Renal cortical epithelial cell (primary cell): ENCODE data around the gene SOX11. TPM values are rescaled to one million over a fixed set of nuclear protein-coding genes. Genes with fewer than 3 reads are reported as not detected.
A peak's percentile ranks its signal among the peaks of the same experiment; 100 is the strongest.

Experiments used
- DNase-seq: peaks from one replicate; pipeline ENCODE4 v3.0.0-alpha.2; 2011; ENCODE audit warnings: low read depth
- total RNA-seq: library from RNA; depleted of rRNA; stranded (reverse); fragments of >200 nt; gene quantifications from 2 replicates; pipeline ENCODE4 v1.2.3, GENCODE V29; 2014

SOX11 gene
- total RNA-seq, 1 donor from 2014 or later: 0.05 TPM

DNA sequence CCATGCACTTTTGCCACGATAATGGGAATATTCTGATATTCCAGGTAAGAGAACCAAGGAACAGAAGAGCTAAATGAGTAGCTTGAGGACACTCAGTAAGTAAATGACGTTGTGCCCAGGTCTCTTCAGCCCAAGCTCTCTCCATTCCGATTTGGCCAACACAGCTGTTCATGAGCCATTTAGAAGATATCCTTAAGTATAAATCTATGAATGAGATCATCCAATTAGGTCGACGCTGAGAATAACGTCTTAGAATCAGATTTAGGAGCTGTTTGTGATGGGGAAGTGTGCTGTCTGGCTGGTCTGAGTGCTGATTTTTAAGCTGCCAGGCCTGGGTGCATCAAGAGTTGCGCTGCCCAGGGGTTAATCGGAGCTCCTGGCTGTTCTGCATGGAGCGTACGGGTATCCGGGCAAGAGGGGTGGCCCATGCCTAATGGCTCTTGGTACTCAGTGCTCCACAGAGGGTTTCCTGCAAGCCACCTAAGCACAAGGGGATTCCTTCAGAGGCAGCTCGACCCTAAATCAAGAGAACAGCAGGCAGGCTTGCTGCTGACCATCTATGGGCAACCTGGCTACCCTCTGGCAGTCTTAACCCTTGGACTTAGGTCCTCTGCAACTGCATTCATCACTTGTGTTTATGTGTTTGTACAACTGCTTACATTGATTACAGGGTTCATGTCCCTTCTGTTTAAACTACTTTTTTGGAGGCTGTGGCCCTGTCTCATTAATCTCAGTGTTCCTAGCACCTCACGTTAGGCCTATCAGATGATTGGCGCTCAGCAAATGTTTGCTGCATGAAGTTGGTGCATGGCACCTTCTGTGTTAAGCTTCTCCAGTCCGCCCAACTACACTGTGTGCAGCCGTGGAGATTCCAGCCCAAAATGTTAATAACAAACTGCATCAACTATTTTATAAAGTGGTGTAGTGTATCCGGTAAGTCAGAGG is 31.9 kb downstream of the SOX11 start:
- no peak for DNase-seq

DNA sequence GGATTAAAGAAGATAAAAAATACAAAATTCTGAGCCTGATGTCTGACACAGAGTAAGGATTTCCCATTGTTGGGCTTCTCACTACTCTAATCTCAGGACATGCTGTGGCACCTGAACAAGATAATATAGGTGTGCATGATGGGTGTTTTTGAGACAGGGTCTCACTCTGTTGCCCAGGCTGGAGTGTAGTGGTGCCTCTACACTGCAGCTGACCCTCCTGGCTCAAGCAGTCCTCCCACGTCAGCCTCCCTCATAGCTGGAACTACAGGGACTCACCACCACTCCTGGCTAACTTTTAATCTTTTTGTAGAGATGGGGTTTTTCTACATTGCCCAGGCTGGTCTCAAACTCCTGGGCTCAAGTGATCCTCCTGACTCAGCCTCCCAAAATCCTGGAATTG is 32.9 kb downstream of the SOX11 start:
- no peak for DNase-seq

DNA sequence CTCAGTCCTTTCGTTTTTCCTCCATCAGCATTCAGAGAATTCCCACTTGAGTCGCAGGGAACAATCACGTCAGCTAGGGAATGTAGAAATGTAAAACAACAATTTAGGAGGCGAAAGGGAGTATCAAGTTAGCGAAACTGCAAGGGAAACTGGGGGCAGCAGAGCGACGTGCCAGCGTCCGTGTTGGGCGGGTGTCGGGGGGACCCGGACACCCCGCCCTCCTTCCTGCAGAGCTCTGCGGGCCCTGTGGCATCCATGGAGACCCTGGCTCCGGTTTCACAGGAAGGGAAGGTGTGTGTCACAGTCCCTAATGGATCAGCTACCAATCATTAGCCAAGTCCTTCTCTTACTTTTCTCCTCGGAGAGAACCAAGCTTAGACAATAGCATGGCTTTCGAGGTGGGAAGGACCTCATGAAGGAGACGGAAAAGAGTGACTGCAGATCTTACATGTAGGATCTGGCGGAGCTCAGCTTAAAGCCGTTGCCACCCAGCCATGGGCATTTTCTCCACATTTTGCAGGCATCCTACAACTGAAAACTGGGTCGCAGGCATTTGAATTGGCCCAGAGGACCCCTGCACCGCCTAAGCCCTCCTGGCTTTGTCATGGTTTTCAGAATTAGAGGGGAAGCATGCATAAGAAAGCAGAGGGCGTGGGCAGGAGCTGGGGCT is 33.7 kb downstream of the SOX11 start:
- peak; percentile 0 for DNase-seq

DNA sequence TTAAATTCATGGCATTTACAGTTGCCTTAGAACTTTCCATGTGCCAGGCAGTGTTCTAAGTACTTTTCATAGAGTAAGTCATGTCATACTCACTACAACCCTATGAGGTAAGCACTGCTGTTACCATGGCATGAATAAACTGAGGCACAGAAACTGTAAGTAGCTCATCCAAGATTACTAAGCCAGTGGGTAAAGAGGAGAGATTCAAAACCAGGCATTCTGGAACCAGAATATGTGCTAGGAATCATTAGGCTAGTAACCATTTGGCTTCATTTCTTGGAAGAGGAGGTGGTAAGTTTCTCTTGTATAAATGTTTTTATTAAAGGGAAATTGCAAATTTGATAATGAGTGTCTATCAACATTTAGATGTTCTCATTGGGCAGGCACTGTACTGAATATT is 35.1 kb downstream of the SOX11 start:
- no peak for DNase-seq

DNA sequence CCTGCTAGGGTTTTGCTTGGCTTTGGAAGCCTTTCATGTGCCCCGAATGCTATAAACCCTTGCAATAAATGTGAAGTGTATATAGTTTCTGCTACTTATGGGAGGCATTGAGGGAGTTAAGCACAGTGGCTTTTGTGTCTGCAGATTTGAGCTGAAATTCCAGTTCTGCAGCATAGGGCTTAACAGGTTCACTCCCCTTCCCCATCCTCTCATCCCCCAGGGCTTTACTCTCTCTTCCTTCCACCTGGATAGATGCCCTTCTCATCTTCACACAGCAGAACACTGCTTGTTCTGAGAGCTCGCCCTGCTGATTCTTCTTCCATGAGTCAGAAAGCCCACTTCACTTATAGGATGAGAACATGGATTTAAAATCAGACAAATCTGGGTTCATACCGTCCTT is 37.2 kb downstream of the SOX11 start:
- DNase-seq: no peak

DNA sequence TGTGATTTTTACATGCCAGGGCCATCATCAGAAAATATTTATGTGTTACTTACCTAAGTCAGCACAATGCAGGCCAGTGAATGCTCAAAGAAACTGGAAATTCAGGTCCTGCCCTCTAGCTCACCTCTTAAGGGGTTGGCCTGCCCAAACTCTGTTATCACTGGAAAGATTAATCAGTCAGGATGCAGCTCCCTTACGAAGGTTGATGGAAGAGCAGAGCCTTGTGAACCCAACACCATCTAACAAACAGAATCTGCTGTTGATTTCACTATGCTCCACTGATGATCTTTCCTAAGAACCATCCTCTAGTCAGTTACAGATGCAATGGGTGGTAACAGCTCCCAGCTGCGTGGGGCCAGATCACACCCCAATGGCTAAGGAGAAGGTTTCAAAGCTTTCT is 38.2 kb downstream of the SOX11 start:
- DNase-seq: no peak

DNA sequence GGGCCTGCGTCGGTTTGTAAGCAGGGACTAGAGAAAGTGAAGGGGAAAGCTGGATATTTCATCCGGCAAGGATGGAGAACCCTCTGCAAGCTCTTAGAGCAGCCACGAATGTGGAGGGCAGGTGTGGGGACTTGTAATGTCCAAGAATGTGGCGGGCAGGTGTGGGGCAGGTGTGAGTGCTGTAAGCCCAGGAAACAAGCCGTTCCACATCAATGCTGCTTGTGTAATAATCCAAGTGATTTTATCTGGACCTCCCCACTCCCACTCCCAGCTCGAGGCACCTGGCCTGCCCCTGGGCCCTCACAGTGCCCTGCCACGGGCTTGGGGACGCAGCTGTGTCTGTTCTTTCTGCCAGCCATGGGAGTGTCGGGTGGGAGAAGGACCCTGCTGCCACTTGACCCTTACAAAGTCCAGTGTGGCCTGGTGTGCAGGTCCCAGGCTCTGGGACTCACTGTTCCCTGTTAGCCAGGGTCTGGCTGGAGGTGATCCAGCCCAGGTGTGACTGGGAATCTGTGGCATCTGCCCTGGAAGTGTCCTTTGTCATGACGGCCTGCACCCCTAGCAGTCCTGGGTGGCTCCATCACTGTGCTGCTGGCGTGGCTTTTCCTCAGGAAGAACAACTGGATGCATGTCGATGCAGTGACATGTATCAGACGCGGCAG is 42.8 kb downstream of the SOX11 start:
- no peak for DNase-seq

DNA sequence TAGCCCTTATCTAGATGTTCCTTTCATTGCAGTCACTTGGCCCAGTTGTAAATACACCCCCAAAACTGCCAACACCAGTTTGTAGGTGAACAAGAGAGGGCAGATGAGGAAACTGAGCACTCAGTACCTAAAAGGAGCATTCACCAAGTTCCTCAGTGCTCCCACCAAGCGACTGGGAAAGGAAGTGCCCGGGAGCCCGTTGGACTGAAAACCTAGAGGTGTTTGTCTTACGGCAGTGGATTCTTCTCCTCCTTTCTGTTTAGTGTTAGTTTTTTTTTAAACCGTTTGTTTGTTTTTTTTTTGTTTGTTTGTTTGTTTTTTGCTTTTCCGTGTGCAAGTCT is 43.3 kb downstream of the SOX11 start:
- no peak for DNase-seq

DNA sequence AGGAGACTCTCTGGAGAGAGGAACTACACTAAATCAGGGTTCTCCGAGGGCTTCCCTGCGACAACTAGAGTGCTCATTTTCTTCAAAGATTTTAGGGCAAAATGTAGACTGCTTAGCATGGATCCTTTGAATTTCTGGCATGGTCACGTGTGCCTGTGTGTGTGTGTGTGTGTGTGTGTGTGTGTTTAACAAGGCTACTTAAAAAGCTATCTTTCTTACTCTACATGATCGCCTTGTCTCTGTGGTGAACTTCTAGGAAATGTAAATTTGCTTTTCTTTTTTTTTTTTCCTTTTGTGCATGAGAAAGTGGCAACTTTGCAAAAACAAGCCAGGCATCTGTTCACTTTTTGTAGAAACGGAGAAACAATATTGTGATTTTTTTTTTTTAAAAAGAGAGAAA is 43.9 kb downstream of the SOX11 start:
- DNase-seq: no peak

DNA sequence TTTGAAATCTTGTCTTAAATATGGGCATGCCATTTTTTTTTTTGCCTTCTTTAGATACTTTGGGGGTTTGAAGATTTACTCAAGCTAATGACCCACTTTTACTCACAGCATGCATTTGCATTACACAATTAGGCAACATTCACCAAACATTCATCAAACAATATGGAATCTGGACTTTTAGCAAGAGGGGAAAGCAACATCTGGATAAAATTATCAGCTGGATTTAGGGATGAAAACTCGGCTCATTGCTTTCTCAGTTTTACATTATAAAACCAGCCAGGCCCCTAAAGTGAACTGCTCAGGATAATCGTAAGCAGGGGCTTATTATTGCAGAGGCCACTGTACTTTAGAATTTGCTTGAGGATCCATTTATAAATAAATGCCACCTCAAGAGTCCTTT is 44.7 kb downstream of the SOX11 start:
- no peak for DNase-seq

DNA sequence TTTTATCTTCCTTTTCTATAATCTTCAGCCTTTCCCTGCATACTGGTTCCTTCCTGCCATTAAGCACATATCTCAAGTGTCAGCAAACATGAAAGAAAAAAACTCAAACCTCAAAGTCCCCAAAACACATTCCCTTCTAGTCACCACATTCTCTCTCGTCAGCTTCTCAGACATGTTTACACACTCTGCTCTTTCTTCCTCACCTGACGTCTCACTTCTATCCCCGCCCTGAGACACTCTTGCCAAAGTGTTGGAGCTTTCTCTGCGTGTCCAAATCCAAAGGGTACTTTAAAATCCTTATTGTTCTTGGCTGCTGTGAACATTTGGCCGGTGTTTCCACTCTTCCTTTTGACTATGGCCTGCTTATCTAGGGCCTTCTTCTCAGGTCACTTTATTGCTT is 47.9 kb downstream of the SOX11 start:
- no peak for DNase-seq

DNA sequence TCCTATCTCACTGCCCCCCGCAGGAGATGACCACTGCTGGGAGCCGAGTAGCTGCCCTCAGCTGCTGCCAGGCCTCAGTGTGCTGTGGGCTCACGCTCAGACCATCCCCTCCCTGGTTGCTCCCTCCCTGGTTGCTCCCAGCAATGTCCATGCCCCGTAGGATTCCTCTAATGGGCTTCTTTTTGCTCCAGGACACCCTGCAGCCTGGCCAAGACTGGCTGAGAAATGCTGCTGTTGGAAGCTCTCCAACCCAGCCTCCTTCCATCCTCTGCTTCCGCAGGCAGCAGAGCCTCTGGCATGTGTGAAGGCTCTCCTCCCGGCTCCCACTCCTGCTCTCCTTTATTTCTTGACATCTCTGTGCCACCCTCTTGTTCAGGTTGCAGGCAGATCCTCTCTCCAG is 48.6 kb downstream of the SOX11 start:
- no peak for DNase-seq

DNA sequence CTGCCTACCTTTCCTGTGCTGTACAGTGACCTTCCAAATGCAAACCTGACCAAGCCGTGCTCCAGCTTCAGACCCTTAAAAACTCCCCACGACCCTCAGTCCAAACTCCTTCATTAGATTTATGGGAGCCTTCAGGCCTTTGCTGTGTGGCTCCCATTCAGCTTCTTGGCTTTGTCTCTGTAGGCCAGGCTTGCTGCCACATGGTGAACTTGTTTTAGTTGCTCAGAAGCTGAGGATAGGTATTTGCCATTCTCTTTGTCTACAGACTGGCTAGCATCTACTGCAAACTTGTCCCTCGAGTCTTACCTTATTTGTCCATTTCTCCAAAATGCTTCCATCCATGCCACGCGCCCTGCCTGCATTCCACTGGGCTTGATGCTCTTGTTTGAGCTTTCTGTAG is 49.1 kb downstream of the SOX11 start:
- DNase-seq: no peak

DNA sequence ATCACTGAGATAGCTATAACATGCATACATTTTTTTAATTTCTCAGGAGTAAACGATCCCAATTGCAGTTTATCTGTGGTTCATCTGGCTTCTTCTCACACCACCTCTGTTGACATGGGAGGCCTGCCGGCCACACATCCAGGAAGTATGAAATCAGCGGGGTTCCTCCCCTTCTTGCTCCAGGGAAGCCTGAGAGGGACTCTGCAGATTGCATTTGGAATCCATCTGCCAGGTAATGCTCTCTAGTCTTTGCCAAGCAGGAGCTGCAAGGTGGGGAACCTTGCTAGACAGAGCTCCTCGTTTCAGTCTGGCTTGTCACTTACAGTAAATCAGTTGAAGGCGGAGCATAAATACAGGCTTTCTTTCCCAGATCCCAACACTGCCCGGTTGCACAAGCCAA is 49.9 kb downstream of the SOX11 start:
- DNase-seq: no peak

DNA sequence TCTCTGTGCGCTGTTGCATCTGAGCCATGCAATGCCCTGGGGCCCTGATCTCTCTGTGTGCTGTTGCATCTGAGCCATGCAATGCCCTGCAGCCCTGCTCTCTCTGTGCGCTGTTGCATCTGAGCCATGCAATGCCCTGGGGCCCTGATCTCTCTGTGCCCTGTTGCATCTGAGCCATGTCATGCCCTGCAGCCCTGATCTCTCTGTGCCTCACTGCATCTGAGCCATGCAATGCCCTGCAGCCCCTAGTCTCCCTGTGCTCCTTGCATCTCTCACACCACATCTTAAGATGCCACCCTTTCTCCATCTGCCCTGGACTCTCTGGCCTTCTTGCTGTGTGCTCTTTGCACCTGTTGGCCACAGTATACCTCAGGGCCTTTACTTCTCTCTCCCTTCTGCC is 56.2 kb downstream of the SOX11 start:
- DNase-seq: no peak

DNA sequence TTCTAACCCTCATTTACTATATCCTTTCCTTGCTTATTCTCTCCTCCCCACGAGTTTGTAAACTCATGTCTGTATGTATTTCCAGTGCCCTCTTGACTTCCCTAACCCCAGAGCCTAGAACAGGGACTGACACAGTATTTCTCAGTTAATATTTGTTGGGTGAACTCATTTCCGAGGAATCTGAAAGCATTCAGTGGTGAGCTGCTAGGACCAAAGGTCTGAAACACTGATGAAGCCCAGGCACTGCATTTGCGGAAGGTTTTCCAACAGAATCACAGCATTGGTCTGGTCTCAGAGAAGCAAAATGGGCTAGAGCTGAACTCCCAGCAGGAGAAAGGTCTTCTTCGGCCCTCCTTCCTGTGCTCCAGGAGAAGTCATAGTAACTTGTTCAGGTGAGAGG is 56.8 kb downstream of the SOX11 start:
- no peak for DNase-seq

DNA sequence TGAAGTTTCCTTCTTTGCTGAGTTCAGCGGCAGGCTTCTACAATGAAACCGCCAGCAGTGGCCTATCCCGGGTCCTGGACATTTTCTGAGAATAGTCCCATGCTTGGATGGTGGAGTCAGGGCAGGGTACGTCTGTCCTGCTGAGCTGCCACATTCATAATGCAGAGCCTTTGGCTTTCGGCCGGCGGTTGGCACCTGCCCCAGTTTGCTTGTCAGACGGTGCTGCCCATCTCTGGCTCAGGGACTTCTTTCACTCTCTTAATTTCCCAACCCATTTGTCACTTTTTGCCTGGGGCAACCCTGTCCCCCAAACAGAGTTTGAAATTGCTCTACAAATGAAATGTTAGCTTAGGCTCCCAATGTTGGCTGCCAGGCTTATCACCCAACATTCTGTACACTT is 57.2 kb downstream of the SOX11 start:
- no peak for DNase-seq
